SK-N-MC (cell line): ENCODE results near the gene NDRG3.

ENCODE experiments used
- EZH2 ChIP-seq: fragments of 200-600 bp; sonication (generic); IDR thresholded peaks from one replicate; pipeline ENCODE4 v1.6.1; 2017; ENCODE audit warnings: antibody characterized with exemption
- FOXP2 ChIP-seq: optimal IDR thresholded peaks from 2 replicates; pipeline ENCODE3; 2011; ENCODE audit warnings: mild to moderate bottlenecking, moderate library complexity; ENCODE audit not compliant: insufficient read depth; ENCODE audit errors: extremely low read length, control extremely low read depth
- POLR2AphosphoS5 ChIP-seq: IDR thresholded peaks from 2 replicates; pipeline ENCODE4 v1.6.1; 2012; ENCODE audit warnings: mild to moderate bottlenecking, low read depth, low read length, borderline replicate concordance

DNA sequence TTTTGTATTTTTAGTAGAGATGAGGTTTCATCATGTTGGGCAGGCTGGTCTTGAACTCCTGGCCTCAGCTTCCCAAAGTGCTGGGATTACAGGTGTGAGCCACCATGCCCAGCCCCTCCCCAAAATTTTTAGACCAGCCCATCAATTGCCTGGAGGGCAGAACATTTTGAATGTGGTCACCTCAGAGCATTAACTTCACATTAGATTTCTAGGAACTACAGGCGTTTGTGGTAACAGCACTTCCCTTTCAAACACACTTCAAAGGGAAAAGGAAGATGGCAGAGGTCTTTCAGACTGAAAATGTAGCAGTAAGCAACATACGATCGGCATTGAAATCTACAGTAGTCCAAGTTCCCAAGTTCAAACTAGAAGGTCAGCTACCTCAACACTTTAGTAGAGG, 87.6 kb downstream of the NDRG3 start:
- TF ChIP-seq POLR2AphosphoS5 = no peak
- TF ChIP-seq EZH2 = no peak
- TF ChIP-seq FOXP2 = no peak
